Germinal center (tissue), 1 donor: ENCODE measurements around the gene EPB41L4A.
A peak's percentile ranks its signal among the peaks of the same experiment; 100 is the strongest.

Experiments used
- DNase-seq: peaks from one replicate; pipeline ENCODE4 v3.0.0; 2012; ENCODE audit warnings: mixed read lengths, low spot score

Gene EPB41L4A

GRCh38 chr5:112156211-112156610, 262.9 kb downstream of the EPB41L4A start:
- no peak for DNase-seq

- no peak for DNase-seq
These were observed 264.0 kb downstream of the EPB41L4A start for GRCh38 chr5:112154940-112155686.

GRCh38 chr5:112149727-112150126, 269.4 kb downstream of the EPB41L4A start:
- DNase-seq, result no peak

- peak; percentile 57 for DNase-seq
These were observed 272.5 kb downstream of the EPB41L4A start for GRCh38 chr5:112146323-112147226.

GRCh38 chr5:112143690-112144089, 275.4 kb downstream of the EPB41L4A start:
- DNase-seq, result no peak

GRCh38 chr5:112142769-112143270, 276.3 kb downstream of the EPB41L4A start:
- DNase-seq, result no peak

GRCh38 chr5:112141582-112141981, 277.5 kb downstream of the EPB41L4A start:
- no peak for DNase-seq

- no peak for DNase-seq
These were observed 280.6 kb downstream of the EPB41L4A start for GRCh38 chr5:112138526-112138925.

- DNase-seq, result no peak
These were observed 282.3 kb downstream of the EPB41L4A start for GRCh38 chr5:112136773-112137172.

GRCh38 chr5:112127861-112128260, 291.2 kb downstream of the EPB41L4A start:
- no peak for DNase-seq

- no peak for DNase-seq
These were observed 292.1 kb downstream of the EPB41L4A start for GRCh38 chr5:112126982-112127381.

GRCh38 chr5:112125903-112126302, 293.2 kb downstream of the EPB41L4A start:
- no peak for DNase-seq

- no peak for DNase-seq
These were observed 294.3 kb downstream of the EPB41L4A start for GRCh38 chr5:112124788-112125187.

GRCh38 chr5:112123086-112123485, 296.0 kb downstream of the EPB41L4A start:
- DNase-seq, result no peak

- DNase-seq, result no peak
These were observed 296.7 kb downstream of the EPB41L4A start for GRCh38 chr5:112122353-112122752.

- no peak for DNase-seq
These were observed 297.8 kb downstream of the EPB41L4A start for GRCh38 chr5:112121258-112121657.

- DNase-seq, result no peak
These were observed 299.1 kb downstream of the EPB41L4A start for GRCh38 chr5:112119969-112120368.

GRCh38 chr5:112119508-112119907, 299.6 kb downstream of the EPB41L4A start:
- no peak for DNase-seq

- no peak for DNase-seq
These were observed 301.5 kb downstream of the EPB41L4A start for GRCh38 chr5:112117551-112117950.

- DNase-seq, result no peak
These were observed 302.7 kb downstream of the EPB41L4A start for GRCh38 chr5:112116371-112116770.

- DNase-seq, result no peak
These were observed 305.5 kb downstream of the EPB41L4A start for GRCh38 chr5:112113565-112113964.
